ENCODE results near the gene VAV3.

- TF ChIP-seq CTCF (IDR thresholded peaks at IDR 0.05; ENCODE audit: insufficient read depth, low read length), result no peak
- TF ChIP-seq REST (IDR thresholded peaks at IDR 0.05; ENCODE audit: insufficient replicate concordance, low read depth), result no peak
- no peak for TF ChIP-seq GABPA (IDR thresholded peaks at IDR 0.05; ENCODE audit: low read depth)
- TF ChIP-seq POLR2AphosphoS5 (IDR thresholded peaks at IDR 0.05; ENCODE audit: low read depth), result no peak
These were observed 45.6 kb upstream of the VAV3 start for GRCh38 chr1:108010581-108010980.
